Fibroblast of lung (primary cell): ENCODE results near the gene REL.

Source experiments
- EZH2 ChIP-seq: IDR thresholded peaks from 2 replicates; pipeline ENCODE4 v1.5.1; 2012; ENCODE audit warnings: low read length, control low read depth, mild to moderate bottlenecking; ENCODE audit errors: missing control alignments
- TF ChIP-seq, protein P1 (sequence below), 2 donors: IDR thresholded peaks in 1 of 2; conservative IDR thresholded peaks in 1 of 2; 1 replicate in 1 of 2; 2 replicates in 1 of 2; pipeline ENCODE4 v1.5.1; 2011 to 2012; ENCODE audit warnings: low read length in 2 of 2, control low read depth in 1 of 2, inconsistent platforms in 1 of 2, low read depth in 1 of 2, mild to moderate bottlenecking in 1 of 2

DNA sequence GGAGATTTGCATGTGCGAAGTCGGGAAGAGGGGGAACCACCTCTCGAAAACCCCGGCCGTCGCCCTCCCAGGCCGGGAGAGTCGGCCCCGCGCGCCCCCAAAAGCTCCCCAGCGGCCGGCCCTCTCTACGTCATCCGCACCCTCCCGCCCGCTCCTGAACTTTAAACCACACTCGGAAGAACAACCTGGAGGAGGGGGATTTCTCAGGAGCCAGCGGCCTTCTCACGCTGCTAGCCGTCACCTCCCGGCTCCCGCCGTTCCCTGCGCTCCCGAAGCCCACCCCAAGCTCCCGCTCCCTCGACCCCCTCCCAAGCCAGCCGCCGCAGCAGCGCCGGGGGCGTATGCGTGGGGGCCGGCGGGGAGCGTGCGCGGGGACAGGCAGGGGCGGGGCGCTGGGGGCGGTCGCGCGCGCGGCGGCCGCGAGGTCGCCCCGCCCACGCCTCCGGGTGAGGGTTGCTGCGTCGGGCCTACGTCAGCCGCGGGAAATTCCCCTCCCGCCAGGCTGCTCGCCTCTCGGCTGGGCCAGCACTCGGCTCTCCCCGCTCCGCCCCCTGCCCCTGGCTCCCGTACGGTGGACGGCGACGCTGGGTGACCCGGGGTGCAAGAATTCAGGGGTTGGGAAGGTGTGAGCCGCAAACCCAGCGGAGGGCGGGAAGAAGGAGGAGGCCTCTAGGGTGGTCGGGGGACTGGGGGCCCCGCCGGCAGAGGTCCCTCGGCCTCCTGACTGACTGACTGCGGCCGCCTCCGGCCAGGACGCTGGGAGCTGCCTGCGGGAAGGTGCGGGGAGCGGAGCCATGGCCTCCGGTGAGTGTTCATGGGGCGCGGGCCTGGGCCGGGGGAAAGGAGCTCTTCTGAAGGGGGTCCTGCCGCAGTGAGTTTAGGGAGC, at the start of gene REL:
- TF ChIP-seq, protein P1, sequence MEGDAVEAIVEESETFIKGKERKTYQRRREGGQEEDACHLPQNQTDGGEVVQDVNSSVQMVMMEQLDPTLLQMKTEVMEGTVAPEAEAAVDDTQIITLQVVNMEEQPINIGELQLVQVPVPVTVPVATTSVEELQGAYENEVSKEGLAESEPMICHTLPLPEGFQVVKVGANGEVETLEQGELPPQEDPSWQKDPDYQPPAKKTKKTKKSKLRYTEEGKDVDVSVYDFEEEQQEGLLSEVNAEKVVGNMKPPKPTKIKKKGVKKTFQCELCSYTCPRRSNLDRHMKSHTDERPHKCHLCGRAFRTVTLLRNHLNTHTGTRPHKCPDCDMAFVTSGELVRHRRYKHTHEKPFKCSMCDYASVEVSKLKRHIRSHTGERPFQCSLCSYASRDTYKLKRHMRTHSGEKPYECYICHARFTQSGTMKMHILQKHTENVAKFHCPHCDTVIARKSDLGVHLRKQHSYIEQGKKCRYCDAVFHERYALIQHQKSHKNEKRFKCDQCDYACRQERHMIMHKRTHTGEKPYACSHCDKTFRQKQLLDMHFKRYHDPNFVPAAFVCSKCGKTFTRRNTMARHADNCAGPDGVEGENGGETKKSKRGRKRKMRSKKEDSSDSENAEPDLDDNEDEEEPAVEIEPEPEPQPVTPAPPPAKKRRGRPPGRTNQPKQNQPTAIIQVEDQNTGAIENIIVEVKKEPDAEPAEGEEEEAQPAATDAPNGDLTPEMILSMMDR (conservative IDR thresholded peaks at IDR 0.05 in 1 of 2, IDR thresholded peaks at IDR 0.05 in 1 of 2; ENCODE audit: low read depth in 1 of 2, low read length in 2 of 2): no peak
- TF ChIP-seq EZH2: no peak
